HG02623 (cell line): ENCODE measurements around the gene CDC14A.

Experiments
- ATAC-seq: cut with Tn5 transposase; IDR thresholded peaks from one replicate; pipeline ENCODE4 v1.9.1; 2021; ENCODE audit warnings: moderate library complexity; ENCODE audit not compliant: unreplicated experiment

The CDC14A gene

DNA sequence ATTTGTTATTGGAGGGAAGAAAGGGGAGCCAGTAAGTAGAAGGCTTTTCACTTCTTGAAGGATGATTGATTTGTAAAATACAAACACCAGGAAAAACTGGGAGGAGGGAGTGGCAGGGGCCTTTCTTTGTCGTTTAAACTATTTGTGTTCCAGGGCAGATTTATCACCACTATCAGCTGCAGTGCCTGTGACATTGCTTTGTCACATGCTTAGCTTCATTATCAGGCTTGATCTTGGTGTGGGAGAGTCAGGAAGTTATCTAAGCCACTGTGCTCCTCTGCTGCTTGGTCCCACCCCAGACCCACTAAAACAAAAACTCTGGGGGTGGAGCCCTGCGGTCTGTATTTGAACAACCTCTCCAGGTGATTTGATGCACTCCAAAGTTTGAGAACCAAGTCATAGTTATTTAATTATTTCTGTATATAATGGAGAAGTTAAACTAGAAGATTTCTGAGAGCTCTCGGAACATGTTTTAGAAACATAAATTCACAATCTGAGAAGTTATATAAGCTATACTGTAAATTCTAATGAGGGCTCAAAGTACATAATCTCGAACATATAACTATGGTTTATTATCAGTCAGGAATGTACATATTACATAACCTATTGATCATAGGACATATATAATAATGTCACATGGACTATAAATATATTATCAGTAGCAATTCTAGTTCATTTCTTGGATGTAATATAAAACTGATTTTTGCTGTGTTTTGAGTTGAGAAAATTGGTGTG is 87.9 kb downstream of the CDC14A start:
- peak; percentile 41 for ATAC-seq

DNA sequence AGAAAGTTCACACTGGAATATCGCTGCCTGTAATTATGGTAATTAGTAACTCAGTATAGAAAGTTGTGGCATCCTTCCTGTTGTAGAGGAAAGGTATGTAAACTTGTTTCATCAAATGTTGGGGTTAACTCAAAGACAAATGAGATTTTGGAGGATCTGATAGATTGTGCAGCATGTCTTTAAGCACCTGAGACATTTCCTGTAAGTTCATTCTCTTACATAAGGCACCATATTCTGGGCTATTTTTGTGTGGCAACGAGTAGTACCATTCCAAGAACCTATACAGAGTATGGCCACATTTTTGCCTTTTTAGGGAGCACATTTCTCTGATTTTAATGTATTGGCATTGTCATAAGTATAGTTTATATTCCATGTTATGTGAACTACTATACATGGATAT is 88.8 kb downstream of the CDC14A start:
- ATAC-seq: no peak

DNA sequence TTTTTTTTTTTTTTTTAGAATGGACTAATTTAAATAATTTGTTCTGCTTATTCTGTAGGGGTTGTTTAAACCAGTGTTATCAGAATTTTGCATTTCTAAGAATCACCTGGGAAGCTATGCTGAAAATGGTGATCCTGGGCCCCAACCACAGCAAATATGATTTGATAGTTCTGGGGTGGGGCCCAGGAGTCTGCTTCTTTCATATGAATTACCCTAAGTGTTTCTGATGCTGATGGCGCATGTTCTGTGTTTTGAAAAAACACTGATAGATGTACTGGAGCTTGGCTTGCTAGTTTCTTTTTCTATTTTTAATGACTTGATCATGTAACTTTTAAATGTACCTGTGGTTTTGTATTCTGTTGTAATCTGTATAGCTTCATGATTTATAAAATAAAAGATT is 89.3 kb downstream of the CDC14A start:
- no peak for ATAC-seq

DNA sequence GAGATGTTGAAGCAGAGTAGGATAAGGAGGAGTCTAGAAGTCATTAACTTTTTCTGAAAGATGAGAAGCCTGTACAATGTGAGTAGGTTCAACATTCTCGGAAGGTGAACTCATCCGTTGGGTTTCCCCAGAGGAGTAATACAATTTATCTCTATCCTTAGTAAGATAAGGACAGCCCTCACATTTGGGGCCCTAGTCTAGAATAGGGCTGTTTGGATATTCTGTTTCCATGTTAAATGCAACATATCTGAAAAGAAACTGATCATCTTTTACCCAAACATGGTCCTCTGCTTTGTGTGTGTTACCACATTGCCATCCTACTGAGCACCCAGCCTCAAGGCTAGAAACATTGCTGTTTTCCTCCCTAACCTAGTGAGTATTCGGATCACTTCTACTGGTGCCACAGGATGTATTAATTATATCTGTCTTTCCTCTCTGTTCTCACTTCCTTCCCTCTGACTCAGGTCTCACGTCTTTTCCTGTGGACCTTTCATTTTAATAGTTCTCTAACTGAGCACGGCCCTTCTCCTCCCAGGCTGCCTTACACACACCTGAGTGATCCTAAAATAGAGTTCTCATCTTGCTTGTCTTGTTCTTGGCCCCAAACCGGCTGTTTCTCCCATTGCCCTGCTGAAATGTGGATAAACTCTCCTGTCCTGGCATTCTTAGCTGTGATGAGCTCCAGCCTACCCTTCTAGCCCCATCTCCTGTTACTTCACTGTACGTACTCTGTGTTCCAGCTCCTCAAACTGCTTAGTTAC is 91.7 kb downstream of the CDC14A start:
- peak; percentile 79 for ATAC-seq

DNA sequence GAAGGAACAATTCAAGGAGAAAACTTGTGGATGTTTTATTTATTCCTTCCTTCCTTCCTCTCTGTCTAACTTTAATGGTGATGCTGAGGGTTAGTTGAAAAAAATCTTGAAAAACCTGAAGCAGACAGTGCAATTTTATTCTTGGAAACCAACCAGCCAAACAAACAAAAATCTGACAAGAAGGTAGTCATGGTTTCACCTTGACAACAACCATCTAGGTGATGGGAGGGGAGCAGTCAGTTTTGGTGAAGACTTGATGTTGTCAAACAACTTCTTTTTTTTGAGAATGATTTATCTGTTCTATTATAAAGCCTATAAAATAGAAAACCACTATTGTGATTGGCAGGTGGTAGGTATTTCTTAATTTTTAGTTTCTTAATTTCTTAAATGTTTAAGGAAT is 93.3 kb downstream of the CDC14A start:
- ATAC-seq: no peak

DNA sequence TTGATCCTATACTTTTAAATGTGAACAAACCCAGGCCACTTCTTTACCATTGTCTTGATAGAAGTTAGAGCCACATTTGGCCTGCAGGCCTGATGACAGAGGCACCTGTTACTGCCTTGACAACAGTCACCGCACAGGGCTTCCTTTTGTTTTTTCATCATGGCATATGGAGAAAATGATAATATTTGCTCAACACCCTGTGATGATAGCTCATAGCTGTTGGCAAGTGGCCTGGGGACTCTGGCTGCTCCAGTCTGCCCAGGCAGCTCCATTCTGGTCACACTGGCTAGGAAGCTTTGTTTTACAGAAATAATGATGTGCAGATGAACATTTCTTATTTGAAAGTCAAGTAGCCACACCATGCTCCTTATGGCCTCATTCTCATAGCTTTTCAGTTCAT is 96.1 kb downstream of the CDC14A start:
- no peak for ATAC-seq

DNA sequence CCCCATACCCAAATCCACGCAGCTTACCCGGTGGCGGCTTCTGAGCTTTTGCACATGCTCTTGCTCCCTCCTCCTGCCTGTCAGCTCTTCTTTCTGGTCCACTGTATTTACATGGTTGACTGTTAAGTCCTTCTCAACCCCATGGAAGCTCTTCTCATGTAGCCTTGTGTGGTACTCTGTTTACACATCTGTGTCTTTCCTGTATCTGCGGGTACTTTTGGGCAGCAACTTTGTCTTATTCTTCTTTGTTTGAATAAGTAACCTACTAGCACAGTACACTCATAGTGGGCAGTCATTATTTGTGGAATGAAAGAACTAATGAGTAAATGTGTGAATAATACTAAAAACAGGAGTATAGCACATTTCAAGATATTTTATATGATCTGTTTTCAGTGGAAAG is 97.2 kb downstream of the CDC14A start:
- ATAC-seq: peak; percentile 67

DNA sequence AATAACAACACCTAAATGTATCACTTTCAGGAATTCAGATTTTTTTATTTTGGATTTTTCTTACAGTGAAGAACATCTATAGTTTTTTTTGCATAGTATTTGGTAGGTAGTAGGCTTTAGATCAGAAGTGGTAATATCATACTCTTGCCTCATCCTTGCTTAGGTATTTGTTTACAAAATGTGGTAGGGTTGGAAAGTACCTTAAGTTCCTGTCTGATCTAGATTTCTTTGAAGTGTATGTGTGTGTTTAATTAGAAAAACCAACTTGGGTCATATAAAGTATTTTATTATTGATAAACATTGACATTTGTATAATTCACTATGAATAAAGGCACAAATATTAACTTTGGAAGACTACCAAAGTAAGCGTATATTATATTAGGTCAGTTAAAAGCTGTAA is 100.3 kb downstream of the CDC14A start:
- ATAC-seq: peak; percentile 55

DNA sequence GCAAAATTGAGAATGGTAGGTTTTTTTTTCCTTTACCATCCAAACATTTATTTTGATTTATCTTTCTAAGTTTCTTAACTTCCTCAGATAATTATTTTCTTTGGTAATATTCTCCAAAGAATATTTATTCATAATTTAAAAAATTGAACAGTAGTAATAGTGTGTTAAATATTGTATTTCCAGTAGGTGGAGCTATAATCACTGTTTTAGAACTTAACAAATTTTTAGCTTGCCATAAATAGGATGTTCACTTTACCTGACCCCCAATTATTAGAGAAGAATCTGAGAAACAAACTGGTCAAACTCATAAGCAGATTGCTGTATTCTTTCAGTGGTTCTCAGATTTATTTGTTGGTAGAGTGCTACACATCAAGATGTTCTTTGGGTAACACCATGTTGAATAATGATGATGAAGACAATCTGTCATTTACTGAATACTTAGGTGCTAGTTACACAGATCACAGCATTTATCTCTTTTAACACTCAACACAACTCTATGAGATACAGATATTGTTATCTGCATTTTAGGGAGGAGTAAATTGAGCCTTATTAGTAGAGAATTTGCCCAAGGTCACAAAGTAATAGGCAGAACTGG is 103.3 kb downstream of the CDC14A start:
- no peak for ATAC-seq

DNA sequence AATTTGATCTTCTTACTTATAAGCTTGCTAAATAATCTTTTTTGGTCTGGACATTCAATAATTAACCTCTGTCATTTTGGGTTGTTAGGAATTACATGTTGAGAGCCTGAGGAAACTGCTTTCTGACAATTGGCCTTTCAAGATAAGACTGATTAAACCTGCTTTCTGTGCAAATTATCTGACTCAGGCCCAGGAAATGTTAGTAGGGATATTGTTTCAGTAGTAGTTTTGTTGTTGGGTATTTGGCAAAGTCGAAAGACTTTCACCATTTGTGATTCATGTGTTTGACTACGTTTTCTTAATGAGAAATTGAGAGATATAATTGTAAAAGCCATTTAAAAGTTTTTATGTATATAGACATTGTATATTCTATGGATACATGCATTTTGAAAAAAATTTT is 104.6 kb downstream of the CDC14A start:
- no peak for ATAC-seq

DNA sequence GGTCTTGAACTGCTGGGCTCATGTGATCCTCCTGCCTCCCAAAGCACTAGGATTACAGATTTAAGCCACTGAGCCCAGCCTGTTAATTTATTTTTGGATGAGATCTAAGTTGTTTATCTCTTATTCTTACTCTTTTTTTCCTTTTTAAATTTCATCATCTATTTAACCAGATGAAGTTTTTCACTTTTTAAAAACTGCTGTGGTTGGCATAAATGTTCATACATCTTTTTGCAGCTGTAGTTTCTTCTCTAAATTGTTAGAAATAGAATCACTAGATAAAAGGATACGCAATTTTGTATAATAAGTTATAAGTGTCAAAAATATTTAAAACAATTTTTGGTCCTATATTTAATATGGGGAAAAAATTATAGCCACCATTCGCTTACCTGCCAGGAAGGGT is 105.4 kb downstream of the CDC14A start:
- no peak for ATAC-seq

DNA sequence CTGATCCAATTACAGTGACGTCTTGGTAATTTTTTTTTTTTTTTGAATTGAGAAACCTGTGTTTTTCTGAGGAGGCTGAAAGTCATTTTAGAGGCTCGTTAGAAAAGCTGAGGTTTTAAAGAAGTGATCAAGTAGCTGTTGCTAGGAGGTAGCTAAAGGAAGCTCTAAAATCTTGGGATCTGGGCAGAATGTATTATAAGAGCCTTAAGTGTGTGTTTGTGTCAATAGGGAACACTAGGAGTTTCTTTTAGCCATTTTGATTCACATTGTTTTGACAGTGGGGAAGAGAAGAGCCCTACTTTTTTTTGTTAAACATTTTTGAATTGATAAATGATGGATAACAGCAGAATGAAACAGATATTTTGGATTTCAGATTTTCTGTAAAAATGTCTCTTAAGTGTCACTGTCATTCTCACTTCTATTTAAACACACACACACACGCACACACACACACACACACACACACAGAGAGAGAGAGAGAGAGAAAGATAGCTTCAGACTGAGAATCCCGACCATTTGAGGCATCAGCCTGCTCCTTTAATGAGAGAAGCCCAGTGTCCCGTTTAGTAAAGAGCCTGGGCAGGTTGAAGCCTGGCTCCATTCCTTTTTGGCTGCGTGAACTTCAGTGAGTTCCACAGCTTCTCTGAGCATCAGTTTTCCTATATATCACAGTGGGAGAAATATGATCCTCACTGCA is 106.5 kb downstream of the CDC14A start:
- ATAC-seq: no peak

DNA sequence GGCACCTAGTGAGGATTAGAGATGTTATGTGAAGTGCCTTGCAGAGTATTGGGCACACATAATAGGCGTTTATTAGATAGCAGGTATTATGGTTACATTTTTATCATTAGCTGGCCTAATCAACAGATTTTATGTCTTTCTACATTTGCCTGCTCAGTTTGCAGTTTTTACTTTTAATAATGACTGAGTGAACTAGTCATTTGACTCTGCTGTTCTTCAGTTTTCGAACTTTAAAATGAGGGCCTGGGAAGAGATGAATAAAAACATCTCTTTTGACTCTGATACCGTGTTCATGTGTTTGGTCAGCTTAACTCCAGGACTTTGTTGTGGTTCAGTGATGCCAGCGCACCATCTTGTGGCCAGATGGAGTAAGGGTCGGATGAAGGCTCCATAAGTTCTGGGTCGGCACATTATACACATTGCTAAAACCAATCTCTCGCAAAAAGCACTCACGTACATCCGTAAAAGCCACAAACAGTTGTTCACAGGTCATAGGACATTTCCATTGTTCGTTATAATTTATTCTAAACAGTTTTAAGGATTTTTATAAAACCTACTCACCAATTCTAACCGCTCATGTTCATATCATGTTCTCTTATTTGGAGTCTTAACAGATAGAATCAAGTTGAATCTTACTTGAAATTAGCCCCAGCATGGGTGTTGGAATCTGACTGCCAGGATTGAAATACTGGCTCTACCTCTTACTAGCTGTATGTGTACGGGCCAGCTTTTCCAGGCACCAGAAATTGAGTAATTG is 107.2 kb downstream of the CDC14A start:
- ATAC-seq: peak; percentile 81

DNA sequence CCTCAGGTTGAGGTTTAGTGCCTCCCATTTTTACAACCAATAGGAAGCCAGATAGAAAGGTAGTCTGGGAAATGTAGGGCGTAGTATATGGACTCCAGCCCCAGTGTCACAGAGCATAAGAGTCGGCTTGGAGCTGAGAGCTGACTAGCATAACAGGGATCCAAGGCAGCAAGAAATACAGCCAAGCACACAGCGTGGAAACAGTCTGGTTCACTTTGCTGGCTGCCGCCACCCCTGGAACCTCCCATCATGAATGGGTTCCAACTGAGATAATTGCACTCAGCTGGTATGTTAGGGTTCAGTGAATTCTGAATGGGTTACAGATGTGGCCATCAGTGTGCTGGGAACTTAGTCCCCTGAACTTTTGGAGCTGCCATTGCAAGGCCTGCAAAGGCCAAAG is 108.9 kb downstream of the CDC14A start:
- ATAC-seq: no peak

DNA sequence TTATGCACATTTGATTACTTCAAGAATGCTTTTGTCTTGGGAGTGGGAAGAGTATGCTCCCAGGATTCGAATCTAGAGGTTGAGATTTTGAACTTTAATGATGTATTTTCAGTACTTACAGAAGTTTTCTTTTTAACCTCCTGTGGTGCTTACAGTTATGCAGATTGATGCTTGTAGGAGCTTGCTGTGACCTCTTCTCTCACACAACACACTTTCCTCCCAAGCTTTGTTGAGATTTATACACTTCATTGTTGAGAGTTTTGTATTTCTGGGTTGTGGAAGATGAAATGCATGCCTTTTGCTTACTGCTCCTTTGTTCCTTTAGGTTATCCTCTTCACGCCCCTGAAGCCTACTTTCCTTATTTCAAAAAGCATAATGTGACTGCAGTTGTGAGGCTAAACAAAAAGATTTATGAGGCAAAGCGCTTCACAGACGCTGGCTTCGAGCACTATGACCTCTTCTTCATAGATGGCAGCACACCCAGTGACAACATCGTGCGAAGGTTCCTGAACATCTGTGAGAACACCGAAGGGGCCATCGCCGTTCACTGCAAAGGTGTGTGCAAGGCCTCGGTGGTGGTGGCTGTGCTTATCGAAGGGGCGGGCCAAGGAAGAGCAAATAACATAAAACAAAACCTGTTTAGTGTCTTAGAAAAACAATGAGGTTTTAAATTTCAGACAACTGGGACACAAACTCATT is 110.2 kb downstream of the CDC14A start:
- no peak for ATAC-seq

DNA sequence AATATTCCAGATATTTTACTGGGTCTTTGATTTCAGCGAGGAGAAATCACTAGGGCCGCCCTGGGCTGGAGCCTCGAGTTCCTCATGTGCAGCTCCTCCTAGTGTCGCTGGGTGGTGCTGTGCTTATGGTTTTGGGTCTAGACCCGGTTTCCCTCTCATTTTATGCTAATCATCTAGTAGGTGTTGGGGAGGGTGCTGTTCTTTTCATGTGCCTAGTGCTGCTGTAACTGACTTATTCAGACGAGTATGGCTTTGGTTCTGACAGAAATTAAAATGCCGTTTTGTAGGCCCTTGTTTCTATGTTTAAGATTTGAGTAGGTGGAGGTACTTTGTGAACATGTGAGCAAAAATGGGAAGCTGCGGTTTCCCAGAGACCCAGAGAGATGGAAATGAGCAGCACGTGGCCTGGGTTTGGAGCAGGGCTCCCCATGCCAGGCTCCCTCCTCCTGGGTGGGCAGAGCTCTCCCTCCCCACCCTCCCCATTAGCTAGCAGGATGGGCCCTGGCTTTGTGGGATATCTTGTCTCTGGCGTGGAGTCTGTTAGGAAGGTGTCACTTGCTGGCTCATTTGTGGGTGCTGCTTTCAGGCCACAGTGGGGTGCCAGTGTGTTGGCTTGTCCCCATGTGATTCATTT is 111.6 kb downstream of the CDC14A start:
- ATAC-seq: peak; percentile 84

DNA sequence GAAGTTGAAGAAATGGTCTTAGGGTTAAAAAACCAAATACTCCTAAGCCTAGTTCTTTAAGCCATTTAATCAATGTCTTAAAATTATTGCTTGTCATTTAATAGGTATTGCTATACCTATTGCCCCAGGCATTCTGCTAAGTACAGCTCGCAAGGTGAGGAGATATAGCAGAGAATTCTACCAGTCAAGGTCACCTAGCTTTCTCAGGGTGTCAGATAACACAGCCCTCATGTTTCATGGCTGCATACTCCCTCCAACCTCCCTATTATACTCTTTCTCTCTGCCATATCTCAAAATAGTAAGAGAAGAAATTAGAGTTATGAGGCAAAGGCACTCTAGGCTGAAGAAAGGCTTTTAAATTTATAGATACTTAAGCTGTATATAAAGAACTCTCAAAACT is 117.3 kb downstream of the CDC14A start:
- no peak for ATAC-seq

DNA sequence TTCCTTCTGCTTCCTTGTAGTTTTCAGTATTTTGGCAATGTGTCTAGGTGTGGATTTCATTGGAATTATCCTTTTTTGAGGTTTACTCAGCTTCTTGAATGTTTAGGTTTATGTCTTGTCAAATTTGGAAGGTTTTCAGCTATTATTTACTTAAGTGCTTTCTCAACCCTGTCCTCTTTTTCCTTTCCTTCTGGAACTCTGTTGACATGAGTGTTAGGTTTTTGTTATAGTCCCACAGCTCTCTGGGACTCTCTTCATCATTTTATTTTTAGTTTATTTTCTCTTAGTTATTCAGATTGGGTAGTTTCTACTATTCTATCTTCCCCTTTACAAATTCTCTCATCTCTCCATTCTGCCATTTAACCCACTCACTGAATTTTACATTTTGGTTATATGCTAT is 122.5 kb downstream of the CDC14A start:
- ATAC-seq: no peak

DNA sequence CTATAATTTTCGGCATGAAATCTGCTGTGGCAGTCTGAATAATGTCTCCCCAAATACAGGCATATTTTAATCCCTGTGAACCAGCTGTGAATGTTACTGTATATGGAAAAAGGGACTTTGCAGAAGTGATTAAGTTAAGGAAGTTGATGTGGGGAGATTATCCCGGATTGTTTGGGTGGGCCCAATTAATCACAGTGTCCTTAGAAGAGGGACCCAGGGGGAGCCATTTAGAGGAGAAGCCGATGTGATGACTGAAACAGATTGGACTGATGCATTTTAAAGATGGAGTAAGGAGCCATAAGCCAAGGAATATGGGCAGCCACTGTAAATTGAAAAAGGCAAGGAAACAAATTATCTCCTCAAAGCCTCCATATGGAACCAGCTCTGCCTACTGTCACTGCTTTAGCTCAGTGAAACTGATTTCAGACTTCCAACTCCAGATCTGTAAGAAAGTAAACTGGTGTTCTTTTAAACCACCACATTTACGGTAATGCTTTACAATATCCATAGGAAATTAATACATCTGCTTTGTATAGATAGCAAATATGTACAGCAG is 124.5 kb downstream of the CDC14A start:
- no peak for ATAC-seq
